Keratinocyte (primary cell): ENCODE measurements around the gene SCARB1. TPM values are rescaled to one million over a fixed set of nuclear protein-coding genes. Genes with fewer than 3 reads are reported as not detected.
A peak's percentile ranks its signal among the peaks of the same experiment; 100 is the strongest.

Experiments
- DNase-seq: peaks from one replicate; pipeline ENCODE4 v3.0.0-alpha.2; 2011; ENCODE audit warnings: low read depth, missing footprints, low spot score
- FAIRE-seq: peaks from 2 replicates; lab custom pipeline; 2011; peaks lifted over from hg19 to GRCh38; lab: Jason Lieb, UNC
- H2AFZ ChIP-seq: 2 replicates; pipeline ENCODE4 v1.6.0; 2012; ENCODE audit warnings: low read length, control low read depth, inconsistent platforms; ENCODE audit not compliant: control insufficient read depth
- H3K27ac ChIP-seq: 2 replicates; pipeline ENCODE4 v1.5.1; 2011; ENCODE audit warnings: low read length; ENCODE audit not compliant: control insufficient read depth, insufficient read depth
- H3K27me3 ChIP-seq: 3 replicates; pipeline ENCODE4 v1.6.0; 2011; ENCODE audit warnings: low read length; ENCODE audit not compliant: control insufficient read depth, insufficient read depth; ENCODE audit errors: extremely low read depth
- H3K36me3 ChIP-seq, 2 experiments: 2 replicates in 1 of 2; 3 replicates in 1 of 2; pipeline ENCODE4 v1.5.1; 2011; ENCODE audit warnings: low read length in 2 of 2, mild to moderate bottlenecking in 1 of 2; ENCODE audit not compliant: control insufficient read depth in 2 of 2, insufficient read depth in 2 of 2; ENCODE audit errors: extremely low read depth in 1 of 2
- H3K4me1 ChIP-seq: 3 replicates; pipeline ENCODE4 v1.5.1; 2011; ENCODE audit warnings: low read length; ENCODE audit not compliant: control insufficient read depth, insufficient read depth; ENCODE audit errors: extremely low read depth
- H3K4me2 ChIP-seq: 3 replicates; pipeline ENCODE4 v1.6.0; 2011; ENCODE audit warnings: low read depth, low read length; ENCODE audit not compliant: control insufficient read depth, insufficient read depth; ENCODE audit errors: extremely low read depth
- H3K4me3 ChIP-seq, 3 experiments: fragments of 200-600 bp in 1 of 3; sonication (generic) in 1 of 3; 2 replicates in 2 of 3; 3 replicates in 1 of 3; pipeline ENCODE4 v1.5.1; 2011 to 2016; ENCODE audit warnings: low read length in 3 of 3, mild to moderate bottlenecking in 3 of 3, control low read depth in 2 of 3, inconsistent platforms in 1 of 3, low read depth in 1 of 3, mixed read lengths in 1 of 3, mixed run types in 1 of 3, moderate library complexity in 1 of 3; ENCODE audit not compliant: control insufficient read depth in 2 of 3, insufficient read depth in 2 of 3; ENCODE audit errors: extremely low read depth in 1 of 3
- H3K79me2 ChIP-seq: 2 replicates; pipeline ENCODE4 v1.6.0; 2012; ENCODE audit warnings: low read length; ENCODE audit not compliant: control insufficient read depth, insufficient read depth
- H3K9ac ChIP-seq: 3 replicates; pipeline ENCODE4 v1.6.0; 2011; ENCODE audit warnings: low read length; ENCODE audit not compliant: control insufficient read depth, insufficient read depth; ENCODE audit errors: extremely low read depth
- H3K9me1 ChIP-seq: 3 replicates; pipeline ENCODE4 v1.6.0; 2011; ENCODE audit warnings: low read length; ENCODE audit not compliant: control insufficient read depth, insufficient read depth; ENCODE audit errors: extremely low read depth
- H3K9me3 ChIP-seq: 2 replicates; pipeline ENCODE4 v1.5.1; 2012; ENCODE audit warnings: low read depth, low read length; ENCODE audit not compliant: control insufficient read depth
- H4K20me1 ChIP-seq: 3 replicates; pipeline ENCODE4 v1.6.0; 2011; ENCODE audit warnings: low read length; ENCODE audit not compliant: control insufficient read depth, insufficient read depth; ENCODE audit errors: extremely low read depth
- CTCF ChIP-seq, 3 experiments: IDR thresholded peaks in 1 of 3; conservative IDR thresholded peaks in 1 of 3; optimal IDR thresholded peaks in 1 of 3; 2 replicates in 2 of 3; 3 replicates in 1 of 3; pipeline versions ENCODE3 to v1.5.1; 2011; ENCODE audit warnings: low read length in 3 of 3, mild to moderate bottlenecking in 3 of 3, moderate library complexity in 2 of 3, control low read depth in 1 of 3, inconsistent platforms in 1 of 3; ENCODE audit not compliant: insufficient read depth in 2 of 3; ENCODE audit errors: extremely low read depth in 1 of 3
- EZH2 ChIP-seq: IDR thresholded peaks from one replicate; pipeline ENCODE4 v1.6.1; 2012; ENCODE audit warnings: inconsistent platforms, mild to moderate bottlenecking, low read length, moderate library complexity
- dilution Hi-C: fragments of 300-500 bp; cut with MboI; formaldehyde crosslinking; loops from one replicate; pipeline ENCODE4 v1.7.0; 2020; ENCODE audit warnings: low sequenced_read_pairs; ENCODE audit not compliant: extremely low pct_ligation_motif_present
- polyA plus RNA-seq, 5 experiments: library from polyadenylated mRNA; depleted of rRNA in 3 of 5; stranded (reverse) in 3 of 5; stranded (forward) in 1 of 5; unstranded in 1 of 5; fragments of >200 nt; gene quantifications; 1 replicate in 1 of 5; 2 replicates in 3 of 5; 3 replicates in 1 of 5; pipeline versions ENCODE4 v1.2.1 to v1.2.3, GENCODE V29; 2011 to 2012; ENCODE audit warnings: missing spikeins in 2 of 5, low read depth in 1 of 5, low replicate concordance in 1 of 5

The SCARB1 gene
- polyA plus RNA-seq, 1 donor (not counting 4 experiments of a cell fraction or from before 2014, with no cell fraction given), result 40.9 TPM

- Histone ChIP-seq H3K9ac (peak overlapping the region; percentile 68), H3K9me1 (peaks cover 7% of the 10 kb centered on the region), H3K4me3 (peak overlapping the region in 1 of 3 experiments; percentile 35), H3K4me1 (peaks cover 36% of the 10 kb centered on the region), H3K4me2 (peak overlapping the region; percentile 64), H3K27ac (peak overlapping the region; percentile 66), H4K20me1 (peaks cover 3% of the 10 kb centered on the region), H3K79me2 (peaks cover 35% of the 10 kb centered on the region), H3K27me3 (no peaks in the 10 kb centered on the region), H3K9me3 (no peaks in the 10 kb centered on the region), H3K36me3 (peaks cover 4 to 6% of the 10 kb centered on the region in 2 experiments), H2AFZ (peak overlapping the region; percentile 93)
- TF ChIP-seq EZH2 (no peak), CTCF (optimal IDR thresholded peaks at IDR 0.05 in 1 of 3, IDR thresholded peaks at IDR 0.05 in 1 of 3, conservative IDR thresholded peaks at IDR 0.05 in 1 of 3; ENCODE audit: extremely low read depth in 1 of 3, insufficient read depth in 2 of 3, low read length in 3 of 3) (no peak)
- dilution Hi-C loops, result no loop called here
- DNase-seq, result no peak
- no peak for FAIRE-seq
Observed at GRCh38 chr12:124864326-124864752, 675 bp upstream of the SCARB1 start.

- Histone ChIP-seq H3K9me1 (peaks cover 10% of the 10 kb centered on the region), H3K79me2 (peaks cover 39% of the 10 kb centered on the region), H3K4me2 (peak overlapping the region; percentile 89), H3K27me3 (no peaks in the 10 kb centered on the region), H3K36me3 (peaks cover 10% of the 10 kb centered on the region in 2 experiments), H2AFZ (peak overlapping the region; percentile 88), H3K4me1 (peaks cover 26% of the 10 kb centered on the region), H3K27ac (peak overlapping the region; percentile 63), H3K9ac (peak overlapping the region; percentile 80), H3K9me3 (no peaks in the 10 kb centered on the region), H3K4me3 (peak overlapping the region; percentile 77 to 85 (median 78)), H4K20me1 (peaks cover 3% of the 10 kb centered on the region)
- dilution Hi-C loops, result no loop called here
- FAIRE-seq (no peak), DNase-seq (no peak)
- TF ChIP-seq CTCF (optimal IDR thresholded peaks at IDR 0.05 in 1 of 3, IDR thresholded peaks at IDR 0.05 in 1 of 3, conservative IDR thresholded peaks at IDR 0.05 in 1 of 3; ENCODE audit: extremely low read depth in 1 of 3, insufficient read depth in 2 of 3, low read length in 3 of 3), result no peak
- TF ChIP-seq EZH2, result no peak
Observed at GRCh38 chr12:124862768-124863415, 772 bp downstream of the SCARB1 start.
